Gastrocnemius medialis (tissue), 4 donors: ENCODE results near the gene PRRG3.

Source experiments
- CTCF ChIP-seq, 5 experiments: fragments of 450-650 bp in 3 of 5; fragments of 200-600 bp in 2 of 5; sonication (generic) in 2 of 5; IDR thresholded peaks in 4 of 5; conservative IDR thresholded peaks in 1 of 5; 1 replicate in 4 of 5; 2 replicates in 1 of 5; pipeline ENCODE4 v1.5.1; 2016 to 2019; ENCODE audit warnings: antibody characterized with exemption in 5 of 5, mild to moderate bottlenecking in 3 of 5, moderate library complexity in 3 of 5
- POLR2A ChIP-seq, 2 donors: fragments of 450-650 bp; IDR thresholded peaks; one replicate each; pipeline ENCODE4 v1.6.1; 2017; ENCODE audit warnings: antibody characterized with exemption in 2 of 2, mild to moderate bottlenecking in 2 of 2, moderate library complexity in 2 of 2

- TF ChIP-seq CTCF (IDR thresholded peaks at IDR 0.05 in 4 of 5, conservative IDR thresholded peaks at IDR 0.05 in 1 of 5) (no peak), POLR2A (IDR thresholded peaks at IDR 0.05) (no peak)
These were observed 28.0 kb downstream of the PRRG3 start for GRCh38 chrX:151723156-151723760.
